Germinal center (tissue), 1 donor: ENCODE results near the gene PDIA2.
"Not testable (repeated sequence)": the region's sequence is repeated elsewhere in the genome, so short reads cannot be mapped to it uniquely, and the experiment has no call there.

Experiments used
- DNase-seq: peaks from one replicate; pipeline ENCODE4 v3.0.0; 2012; ENCODE audit warnings: mixed read lengths, low spot score

PDIA2 gene

DNA sequence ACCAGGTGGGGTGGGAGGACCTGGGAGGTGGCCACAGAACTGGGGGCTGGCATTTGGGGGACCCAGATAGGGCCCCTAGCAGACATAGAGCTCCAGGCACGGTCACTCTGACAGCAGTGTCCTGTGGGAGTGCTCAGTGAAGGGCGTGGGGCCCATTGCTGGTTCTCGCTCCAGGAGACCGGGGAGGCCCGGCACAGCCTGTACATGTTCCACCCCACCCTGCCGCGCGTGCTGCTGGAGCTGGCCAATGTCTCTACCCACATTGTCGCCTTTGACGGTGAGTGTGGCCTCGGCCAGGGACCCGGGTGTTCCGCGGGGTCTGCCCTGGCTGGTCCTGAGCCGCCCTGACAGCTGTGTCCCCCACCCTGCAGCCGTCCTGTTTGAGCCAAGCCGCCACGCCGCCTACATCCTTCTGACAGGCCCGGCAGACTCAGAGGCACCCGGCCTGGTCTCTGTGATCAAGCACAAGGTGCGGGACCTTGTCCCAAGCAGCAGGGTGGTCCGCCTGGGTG lies 18.5 kb upstream of the PDIA2 start:
- DNase-seq: no peak

DNA sequence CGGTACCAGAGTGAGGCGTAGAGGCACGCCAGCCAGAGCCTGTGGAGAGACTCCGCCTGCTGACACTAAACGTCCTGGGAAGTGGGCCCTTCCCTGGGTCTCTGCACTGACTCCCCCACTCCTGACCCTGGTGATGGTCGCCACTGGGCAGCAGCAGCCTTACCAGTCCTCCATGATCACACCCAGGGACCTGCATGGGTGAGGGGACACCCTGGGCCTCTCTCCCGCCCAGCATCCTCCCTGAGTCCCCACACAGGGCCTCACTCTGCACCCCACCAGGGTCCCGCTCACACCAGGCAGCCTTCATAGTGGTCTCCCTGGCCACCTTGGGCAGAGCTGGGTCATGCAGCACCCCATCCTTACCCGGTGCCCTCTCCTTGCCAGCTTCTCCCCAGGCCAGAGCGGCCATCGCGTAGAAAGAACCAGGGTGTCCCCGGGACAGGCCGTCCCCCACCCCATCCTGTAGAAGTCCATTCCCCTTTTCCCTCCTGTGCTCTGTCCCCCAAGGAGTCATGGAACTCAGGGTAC lies 17.9 kb upstream of the PDIA2 start:
- no peak for DNase-seq

DNA sequence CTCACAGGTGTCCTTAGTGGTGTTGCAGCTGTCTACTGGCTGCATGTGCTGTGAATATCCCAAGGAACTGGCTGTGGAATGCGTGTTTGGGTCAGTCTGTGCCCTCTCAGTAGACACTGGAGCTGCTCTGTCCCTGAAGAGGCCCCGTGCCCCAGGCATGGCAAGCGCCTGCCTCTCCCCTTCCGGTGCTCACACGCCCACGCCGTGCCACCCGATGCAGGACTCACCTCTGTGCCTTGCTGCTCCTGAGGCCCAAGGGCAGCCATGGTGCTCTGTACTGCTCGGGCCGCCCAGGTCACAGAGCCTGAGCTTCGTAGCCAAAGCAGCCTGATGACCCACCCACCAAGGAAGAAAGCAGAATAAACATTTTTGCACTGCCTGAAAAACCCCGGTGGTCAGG lies 17.3 kb upstream of the PDIA2 start:
- DNase-seq: no peak

DNA sequence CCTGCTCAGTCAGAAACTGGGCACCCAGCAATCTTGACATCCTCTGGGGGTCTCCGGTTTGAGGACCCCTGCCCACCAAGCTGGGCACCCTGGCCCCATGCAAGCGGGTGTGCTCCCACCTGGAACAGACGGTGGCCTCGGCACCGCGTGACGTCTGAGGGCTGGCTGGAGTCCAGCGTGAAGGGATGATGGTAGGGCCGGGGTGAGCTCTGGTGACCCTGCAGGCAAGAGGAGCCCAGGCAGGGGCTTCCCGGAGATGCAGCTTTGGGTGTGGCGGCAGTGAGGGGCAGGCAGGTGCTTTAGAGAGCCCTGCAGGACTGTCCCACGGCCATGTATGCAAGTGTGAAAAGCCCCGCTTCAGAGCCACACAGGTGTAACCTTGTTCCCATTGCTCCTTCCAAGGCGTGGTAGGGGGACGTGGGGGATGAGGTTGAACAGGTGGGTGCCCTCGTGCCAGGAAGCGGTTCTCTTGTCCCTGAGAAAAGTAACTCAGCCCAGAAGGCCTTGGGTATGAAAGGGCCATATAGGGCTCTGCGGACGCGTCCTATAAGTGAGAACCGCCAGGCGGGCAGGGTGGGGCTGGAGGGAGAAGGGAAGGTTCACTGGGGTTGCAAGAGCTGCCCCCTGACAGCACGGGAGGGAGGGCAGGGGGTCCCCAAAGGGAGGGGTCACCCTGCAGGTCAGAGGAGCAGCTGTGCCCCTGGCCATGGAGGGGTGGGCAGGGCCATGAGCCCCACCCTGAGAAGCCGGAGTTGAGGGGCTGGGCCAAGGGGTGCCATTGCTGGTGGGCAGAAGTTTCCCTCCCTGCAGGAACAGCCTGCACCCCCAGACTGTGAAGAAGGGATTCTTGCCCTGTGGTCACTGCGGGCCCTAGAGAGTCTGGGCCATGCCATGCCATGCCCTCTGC lies 16.5 kb upstream of the PDIA2 start:
- no peak for DNase-seq

DNA sequence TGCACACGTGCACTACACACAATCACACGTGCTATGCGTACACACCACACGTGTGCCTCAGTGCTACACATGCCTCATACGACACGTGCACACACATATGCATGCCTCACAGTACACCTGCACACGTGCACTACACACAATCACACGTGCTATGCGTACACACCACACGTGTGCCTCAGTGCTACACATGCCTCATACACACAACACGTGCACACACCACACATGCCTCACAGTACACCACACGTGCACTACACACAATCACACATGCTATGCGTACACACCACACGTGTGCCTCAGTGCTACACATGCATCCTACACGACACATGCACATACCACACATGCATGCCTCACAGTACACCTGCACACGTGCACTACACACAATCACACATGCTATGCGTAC lies 15.4 kb upstream of the PDIA2 start:
- DNase-seq: not testable (repeated sequence)

DNA sequence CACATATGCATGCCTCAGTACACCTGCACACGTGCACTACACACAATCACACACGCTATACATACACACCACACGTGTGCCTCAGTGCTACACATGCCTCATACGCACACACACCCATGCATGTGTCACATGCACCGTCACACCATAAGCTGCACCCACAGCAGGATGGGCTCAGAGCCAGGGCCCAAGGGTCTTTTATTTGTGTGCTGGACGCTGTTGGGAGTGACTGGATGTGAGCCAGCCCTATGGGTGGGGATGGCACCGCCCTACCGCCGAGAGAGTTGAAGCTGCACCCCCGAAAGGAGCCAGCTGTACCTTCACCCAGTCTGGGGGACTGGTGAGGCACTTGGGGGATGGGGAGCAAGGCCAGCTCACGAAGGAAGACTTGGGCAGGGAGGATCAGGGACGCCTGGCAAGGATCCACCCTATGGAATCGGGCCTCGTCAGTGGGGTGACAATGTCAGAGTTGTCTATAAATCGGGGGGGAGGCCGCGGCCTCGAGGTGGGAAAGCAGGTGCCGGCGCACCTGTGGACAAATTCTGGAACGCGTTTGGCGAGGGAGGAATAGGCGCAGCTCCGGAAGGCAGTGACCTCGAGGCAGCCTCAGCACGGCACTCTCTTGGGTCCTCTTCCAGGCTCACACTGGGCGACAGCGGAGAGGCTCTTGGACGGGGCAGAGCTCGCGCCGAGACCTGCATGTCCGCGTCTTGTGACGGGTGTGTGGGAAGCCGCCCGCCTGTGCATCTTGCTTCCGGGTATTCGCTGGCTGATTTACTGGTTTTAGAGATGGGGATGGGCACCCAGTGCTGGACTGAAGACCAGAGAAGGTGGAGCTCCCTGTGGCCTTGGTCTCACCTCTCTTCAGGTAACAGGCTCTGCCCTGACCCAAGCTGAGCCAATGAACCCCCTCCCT lies 14.6 kb upstream of the PDIA2 start:
- no peak for DNase-seq

DNA sequence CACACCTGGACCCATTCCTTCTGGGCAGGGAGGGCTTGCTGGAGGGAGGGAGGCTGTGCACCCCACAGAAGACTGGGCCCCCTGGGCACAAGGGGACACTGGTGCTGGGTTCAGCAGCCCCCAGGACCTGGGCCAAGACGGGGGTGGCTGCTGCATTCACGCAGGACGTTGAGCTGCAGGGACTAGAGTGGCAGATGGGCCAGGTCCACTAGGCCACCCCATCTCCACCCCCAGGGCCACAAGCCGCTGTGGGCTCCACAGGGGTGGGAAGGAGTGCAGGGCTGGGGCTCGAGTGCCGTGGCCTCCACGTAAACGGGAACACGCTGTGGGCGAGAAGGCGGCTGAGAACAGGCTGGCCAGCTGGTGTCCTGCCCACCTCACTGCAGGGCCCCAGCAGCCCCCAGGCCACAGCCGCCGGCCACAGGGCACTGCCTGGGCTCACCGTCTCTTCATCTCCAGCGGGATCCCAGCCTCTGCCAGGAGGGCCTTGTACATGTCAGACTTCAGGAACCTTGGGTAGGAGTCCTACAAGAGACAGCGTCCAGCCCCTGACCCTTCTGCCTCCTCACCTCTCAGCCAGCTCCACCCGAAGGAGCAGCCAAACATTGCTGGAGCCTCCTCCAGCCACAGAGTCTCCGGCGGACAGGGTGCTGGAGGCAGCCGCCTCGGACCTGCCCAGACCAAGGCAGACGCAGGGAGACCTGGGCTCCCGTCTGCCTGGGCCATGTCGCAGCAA lies 13.7 kb upstream of the PDIA2 start:
- no peak for DNase-seq

DNA sequence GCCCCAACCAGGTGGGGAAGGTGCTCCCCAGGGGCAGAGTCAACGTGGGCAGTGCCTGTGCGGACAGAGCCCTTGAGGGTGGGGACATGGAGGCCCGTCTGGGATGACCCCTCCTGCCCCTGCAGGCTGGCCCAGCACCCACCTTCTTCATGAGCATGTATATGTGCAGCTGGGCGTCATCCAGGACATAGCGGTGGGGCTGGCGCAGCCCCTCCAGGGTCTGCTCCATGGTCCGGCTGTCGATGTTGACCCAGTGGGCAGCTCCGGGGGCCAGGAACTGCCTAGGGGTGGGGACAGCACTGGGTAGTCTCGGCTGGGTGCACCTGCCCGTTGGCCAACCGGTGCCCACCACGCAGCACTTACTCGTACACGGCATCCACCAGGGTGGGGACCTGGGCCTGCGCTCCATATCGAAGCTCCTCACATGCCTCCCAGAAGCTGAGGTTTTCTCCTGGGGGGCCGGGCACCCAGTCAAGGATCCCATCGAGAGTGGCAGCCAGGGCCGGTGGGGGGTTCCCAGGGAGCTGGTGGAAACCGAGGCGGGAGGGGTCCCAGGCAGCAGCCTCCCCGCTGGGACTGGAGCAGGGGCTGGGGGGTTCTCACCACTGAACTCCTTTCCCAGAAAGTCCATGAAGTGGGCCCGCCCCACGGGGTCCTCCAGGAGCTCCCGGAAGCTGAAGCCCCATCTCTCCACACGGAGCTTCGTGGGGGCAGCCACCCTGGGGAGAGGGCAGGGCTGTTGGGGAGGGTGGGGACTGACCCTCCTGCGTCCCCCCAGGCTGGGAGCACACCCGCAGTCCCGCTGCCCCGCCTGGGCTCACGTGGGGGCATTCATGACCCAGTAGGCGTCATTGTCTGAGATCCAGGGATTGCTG lies 12.3 kb upstream of the PDIA2 start:
- DNase-seq: no peak

DNA sequence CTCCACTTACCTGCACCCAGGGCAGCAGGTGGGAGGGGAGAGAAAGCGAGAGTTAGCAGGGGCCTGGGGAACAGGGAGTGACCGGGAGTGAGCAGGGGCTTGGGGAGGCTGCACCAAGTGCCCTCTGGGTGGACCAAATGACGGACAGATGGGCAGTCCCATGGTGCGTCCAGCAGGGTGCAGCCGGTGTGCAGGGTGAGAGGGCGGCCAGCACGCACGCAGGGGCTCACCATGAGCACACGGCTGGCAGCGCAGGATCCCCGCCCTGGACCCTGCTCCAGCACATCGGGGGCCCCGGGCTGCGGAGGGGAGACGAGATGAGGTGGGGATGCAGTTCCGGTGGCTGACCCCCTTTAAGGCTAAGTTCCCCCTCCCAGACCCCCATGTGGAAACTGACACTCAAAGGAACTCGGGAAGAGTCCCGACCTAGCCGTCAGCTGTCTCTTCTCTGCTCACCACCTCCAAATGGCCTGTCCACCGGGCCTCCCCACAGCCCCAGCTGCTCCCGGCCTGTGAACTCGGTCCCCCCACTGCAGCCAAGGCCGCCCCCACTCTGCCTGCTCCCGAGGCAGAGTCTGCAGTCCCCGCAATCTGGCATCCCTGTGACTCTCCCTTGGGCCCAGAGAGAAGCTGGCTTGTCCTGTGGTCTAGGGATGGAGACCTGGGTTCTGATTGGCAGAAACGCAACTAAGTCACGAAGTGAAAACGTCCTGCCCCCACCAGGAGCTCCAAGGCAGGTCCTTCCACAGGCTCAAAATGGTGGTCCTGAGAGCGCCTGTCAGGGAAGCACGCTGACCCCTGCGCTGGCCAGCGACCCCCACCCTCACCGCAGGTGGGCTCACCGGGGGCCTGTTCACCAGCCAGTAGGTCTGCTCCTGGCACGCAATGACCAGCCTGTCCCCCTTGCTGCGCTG lies 10.1 kb upstream of the PDIA2 start:
- DNase-seq: no peak

DNA sequence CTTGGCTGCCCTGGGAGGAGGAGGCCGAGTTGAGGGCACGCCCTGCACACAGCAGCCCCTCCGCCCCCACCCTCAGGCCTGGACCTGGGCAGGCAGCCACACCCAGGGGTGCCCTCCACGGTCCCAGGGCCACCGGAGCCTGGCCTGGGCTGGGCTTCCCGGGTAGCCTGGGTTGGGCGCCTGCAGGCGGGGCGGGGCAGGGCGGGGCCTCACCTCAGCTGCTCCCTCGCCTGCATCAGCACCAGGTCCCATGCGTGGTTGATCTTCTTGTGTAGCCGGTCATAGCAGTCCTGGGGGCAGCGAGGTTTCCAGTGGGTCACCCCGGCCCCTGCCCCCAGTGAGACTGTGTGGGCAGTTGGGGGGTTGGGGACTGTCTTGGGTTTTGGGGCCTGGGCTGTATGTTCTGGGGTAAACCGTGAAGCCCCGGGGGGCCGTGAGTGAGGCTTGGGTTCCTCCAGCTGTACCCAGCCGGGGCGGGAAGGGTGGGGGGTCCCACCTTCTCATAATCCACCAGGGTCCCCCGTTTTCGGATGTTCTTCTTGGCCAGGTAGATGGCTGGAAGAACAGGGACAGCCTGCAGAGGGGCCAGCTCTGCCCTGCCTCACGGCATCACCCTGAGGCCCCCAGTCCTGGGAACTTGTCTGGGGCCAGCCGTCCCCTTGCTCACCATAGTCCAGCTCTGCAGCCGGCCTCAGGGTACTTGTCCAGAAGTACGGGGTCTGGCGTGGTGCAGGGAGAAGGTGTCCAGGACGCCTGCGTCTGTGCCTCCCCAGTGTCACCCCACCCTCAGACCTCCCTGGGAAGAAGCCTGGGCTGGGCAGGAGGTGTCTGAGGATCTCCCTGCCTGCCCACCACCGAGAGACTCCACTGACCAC lies 9.2 kb upstream of the PDIA2 start:
- no peak for DNase-seq

DNA sequence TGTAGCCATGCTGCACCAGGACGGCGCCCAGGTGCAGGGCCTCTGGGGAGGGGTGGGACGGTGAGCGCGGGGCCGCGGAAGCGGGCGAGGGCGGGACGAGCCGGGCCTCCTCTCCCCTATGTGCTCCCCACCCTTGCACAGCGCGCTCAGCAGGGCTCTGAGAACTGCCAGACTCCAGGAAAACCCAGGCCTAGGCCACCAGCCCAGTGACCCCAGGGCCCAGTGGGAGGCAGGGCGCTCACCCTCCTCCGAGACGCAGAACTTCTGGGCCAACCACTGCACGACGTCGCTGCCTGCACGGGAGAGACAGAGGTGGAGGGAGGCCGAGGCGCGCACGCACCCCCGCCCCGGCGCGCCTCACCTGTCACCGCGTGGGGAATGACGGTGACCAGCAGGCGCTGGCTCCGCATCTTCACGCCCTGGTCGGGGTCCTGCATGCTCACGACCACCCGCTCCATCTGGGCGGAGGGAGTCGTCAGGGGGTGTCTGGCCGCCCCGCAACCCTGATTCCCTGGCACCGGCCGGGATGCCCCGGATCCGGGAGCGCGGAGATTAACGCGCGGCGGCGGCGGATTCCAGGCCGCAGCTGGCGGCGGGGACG lies 7.8 kb upstream of the PDIA2 start:
- no peak for DNase-seq

DNA sequence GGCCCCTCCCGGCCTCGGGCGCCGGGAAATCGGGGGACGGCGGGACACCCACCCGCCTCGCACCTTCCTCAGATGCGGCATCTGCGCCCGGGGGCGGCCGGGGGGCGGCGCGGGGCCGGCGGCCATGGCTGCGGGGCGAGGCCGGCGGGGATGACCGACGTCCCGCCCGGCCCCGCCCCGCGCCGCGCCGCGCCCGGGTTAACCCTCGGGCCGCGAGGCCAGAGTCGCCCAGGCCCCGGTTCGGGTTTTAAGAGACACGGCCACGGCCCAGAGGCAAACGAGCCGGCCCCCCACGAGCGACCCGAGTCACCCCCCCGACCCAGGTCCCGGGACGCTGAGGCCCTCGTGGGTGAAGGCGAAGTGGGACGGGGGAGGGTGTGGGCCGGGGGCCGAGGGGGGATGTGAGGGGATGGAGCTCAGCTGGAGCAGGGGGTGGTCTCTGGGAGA lies 7.2 kb upstream of the PDIA2 start, which contains the start of gene RGS11:
Gene RGS11 (minus strand): TSS at position 159 of the 447 bp plus-strand sequence. CDS start 33 bp downstream, at position 126.
- DNase-seq: no peak

DNA sequence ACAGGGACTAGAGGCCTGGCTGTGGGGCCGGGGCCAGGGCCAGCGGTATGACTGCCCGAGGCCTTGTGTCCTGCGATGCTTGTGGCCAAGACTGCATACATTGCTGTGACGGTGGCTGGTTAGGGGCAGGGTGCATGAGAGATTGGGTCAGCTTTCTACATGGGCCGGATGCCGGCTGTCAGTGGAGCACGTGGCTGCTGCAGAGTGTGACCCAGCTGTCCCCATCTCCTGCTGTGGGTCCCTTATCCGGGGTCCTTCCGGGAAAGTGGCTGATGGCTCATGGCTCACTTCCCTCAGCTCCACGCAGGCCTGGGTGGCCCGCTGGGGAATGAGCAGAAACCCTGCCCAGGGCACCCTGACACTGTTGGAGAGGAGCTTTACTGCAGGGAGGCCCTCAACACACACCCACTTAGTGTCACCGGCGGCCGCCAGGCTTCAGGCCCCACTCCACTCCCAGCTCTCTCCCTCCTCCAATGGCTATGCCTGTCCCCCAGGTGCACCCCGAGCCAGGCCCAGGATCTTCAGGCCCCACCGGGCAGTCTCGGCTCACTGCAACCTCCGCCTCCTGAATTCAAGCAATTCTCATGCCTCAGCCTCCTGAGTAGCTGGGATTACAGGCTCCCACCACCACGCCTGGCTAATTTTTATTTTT lies 6.4 kb upstream of the PDIA2 start:
- no peak for DNase-seq

DNA sequence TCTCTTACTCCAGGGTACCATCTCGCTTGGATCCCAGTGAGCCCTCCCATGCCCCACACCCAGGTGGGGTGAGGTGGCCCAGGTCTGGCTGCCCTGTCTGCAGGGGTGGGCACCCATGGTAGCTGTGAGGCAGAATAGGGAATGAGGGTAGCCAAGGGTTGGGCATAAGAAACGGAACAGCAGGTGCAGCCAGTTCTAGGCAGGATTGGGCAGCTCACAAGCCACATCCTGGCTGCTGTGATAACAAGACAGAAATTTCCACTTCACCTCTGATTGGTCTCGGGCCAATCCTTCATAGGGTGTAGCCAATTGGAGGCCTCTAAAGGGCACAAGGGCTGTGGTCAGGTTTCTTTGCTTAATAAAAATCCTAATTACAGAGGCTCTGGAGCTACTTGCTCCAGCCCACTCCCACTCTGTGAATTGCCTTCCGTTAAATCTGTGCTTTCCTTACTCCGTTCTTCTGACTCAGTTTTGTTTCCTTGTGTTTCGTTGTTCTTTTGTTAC lies 4.0 kb upstream of the PDIA2 start:
- peak; percentile 47 for DNase-seq

DNA sequence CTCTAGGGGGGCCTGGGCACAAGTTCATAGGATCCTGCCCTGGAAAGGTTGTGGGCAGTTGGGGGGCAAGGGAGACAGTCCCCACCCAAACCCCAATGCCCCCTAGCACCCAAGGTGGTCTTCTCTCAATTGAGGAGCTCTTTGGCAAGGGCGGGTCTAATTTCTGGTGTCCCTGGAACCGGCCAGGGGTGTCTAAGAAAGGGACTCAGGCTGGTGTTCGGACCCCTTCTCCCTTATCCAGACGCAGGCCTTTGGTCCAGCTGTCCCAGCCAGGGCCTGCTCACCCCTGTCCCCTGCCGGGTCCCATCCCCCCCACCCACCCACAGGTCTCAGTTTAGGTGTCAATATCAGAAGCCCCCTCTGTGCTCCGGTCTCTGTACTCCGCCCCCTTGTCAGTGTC lies 3.4 kb upstream of the PDIA2 start:
- no peak for DNase-seq

DNA sequence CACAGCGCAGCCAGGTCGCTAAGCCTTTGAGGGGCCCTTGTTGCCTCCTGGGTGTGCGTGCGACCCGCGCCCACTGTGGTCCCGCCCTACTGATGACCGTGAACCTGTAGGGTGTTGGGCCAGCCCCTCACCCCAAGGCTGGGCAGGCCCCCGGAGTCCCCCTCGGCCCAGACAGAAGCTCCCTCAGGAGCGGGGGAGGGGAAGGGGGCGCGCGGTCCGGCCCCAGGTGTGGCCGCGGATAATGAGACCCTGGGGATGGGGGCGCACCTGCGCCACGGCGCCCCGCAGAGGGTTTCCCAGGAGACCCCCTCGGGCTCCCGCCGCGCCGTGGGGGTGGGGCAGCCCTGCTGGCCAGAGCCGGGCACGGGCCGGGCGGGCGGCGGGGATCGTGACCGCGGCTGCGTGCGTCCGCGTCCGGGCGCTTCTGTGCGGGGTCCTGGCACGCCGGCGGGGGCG lies 2.9 kb upstream of the PDIA2 start:
- no peak for DNase-seq

DNA sequence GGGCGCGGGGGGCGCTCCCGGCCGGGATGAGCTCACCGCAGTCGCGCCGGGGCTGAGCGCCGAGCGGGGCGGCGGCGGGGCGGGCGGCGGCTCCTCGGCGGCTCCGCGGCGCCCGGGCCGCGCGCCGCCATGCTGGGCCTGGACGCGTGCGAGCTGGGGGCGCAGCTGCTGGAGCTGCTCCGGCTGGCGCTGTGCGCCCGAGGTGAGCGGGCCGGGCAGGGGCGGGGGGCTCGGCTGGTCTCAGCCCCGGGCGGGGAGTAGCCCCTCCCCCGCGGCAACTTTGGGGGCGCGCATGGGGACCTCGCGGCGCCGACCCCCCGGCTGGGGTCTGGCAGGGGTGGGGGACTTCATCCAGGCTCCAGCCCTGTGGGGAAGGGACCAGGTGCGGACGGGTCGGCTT lies 2.4 kb upstream of the PDIA2 start, which contains the start of gene ARHGDIG:
Gene ARHGDIG (plus strand): TSS at position 40 of the 400 bp plus-strand sequence. CDS start 90 bp downstream, at position 130.
- DNase-seq: no peak
